Middle frontal gyrus (tissue), 1 donor: ENCODE data around the gene BHMT.

Experiments
- DNase-seq: peaks from one replicate; pipeline ENCODE4 v3.0.0-alpha.2; 2015; ENCODE audit warnings: low spot score; ENCODE audit errors: extremely low spot score

The BHMT gene

GRCh38 chr5:79111387-79111959 lies at the start of gene BHMT:
Gene BHMT (plus strand): TSS chr5:79111809. CDS start chr5:79111886, 77 bp downstream.
- DNase-seq, result no peak

GRCh38 chr5:79062436-79062835 lies 49.2 kb upstream of the BHMT start:
- DNase-seq, result no peak

- no peak for DNase-seq
Observed at GRCh38 chr5:79069488-79070349, 41.9 kb upstream of the BHMT start, which contains the start of the genes BHMT2 and DMGDH. Gene BHMT2 (plus strand): TSS chr5:79069767. CDS start chr5:79069783, 16 bp downstream. Gene DMGDH (minus strand): TSS chr5:79069674. CDS start chr5:79069620, 54 bp downstream.

GRCh38 chr5:79070350-79070667 lies 41.3 kb upstream of the BHMT start:
- DNase-seq, result no peak

GRCh38 chr5:79074641-79075040 lies 37.0 kb upstream of the BHMT start:
- no peak for DNase-seq

GRCh38 chr5:79075646-79076426 lies 35.8 kb upstream of the BHMT start:
- no peak for DNase-seq

- no peak for DNase-seq
Observed at GRCh38 chr5:79076819-79077218, 34.8 kb upstream of the BHMT start.

GRCh38 chr5:79077680-79078365 lies 33.8 kb upstream of the BHMT start:
- no peak for DNase-seq

GRCh38 chr5:79080804-79081203 lies 30.8 kb upstream of the BHMT start:
- DNase-seq, result no peak

- no peak for DNase-seq
Observed at GRCh38 chr5:79081779-79082178, 29.8 kb upstream of the BHMT start.

GRCh38 chr5:79086116-79086515 lies 25.5 kb upstream of the BHMT start:
- DNase-seq, result no peak

GRCh38 chr5:79088507-79088906 lies 23.1 kb upstream of the BHMT start:
- DNase-seq, result no peak

- no peak for DNase-seq
Observed at GRCh38 chr5:79091064-79091463, 20.5 kb upstream of the BHMT start.

- no peak for DNase-seq
Observed at GRCh38 chr5:79093762-79094161, 17.8 kb upstream of the BHMT start.

- no peak for DNase-seq
Observed at GRCh38 chr5:79105868-79106267, 5.7 kb upstream of the BHMT start.

GRCh38 chr5:79107020-79107796 lies 4.4 kb upstream of the BHMT start:
- DNase-seq, result no peak

- no peak for DNase-seq
Observed at GRCh38 chr5:79108086-79108485, 3.5 kb upstream of the BHMT start.

GRCh38 chr5:79108792-79109191 lies 2.8 kb upstream of the BHMT start:
- DNase-seq, result no peak

- no peak for DNase-seq
Observed at GRCh38 chr5:79109527-79110492, 1.8 kb upstream of the BHMT start.
